ENCODE measurements around the gene C6orf120. TPM values are rescaled to one million over a fixed set of nuclear protein-coding genes. Genes with fewer than 3 reads are reported as not detected.

The C6orf120 gene
- total and polyA plus RNA-seq, 9 of the 15 experiments (the other 6 are each of a cell fraction or from before 2014, with no cell fraction given) = 7.7 to 44.9 (median 34.8) TPM

- TF ChIP-seq TRIM25 (IDR thresholded peaks at IDR 0.05; ENCODE audit: borderline replicate concordance) = no peak
- no peak for TF ChIP-seq TGIF2 (CRISPR knock-in tag; IDR thresholded peaks at IDR 0.05)
- no peak for TF ChIP-seq CREB5 (CRISPR knock-in tag; IDR thresholded peaks at IDR 0.05)
- TF ChIP-seq ZNF282 (CRISPR knock-in tag; IDR thresholded peaks at IDR 0.05) = no peak
- no peak for TF ChIP-seq ASH1L (IDR thresholded peaks at IDR 0.05; ENCODE audit: borderline replicate concordance, low read depth, partially characterized antibody)
- no peak for TF ChIP-seq ZNF143 (CRISPR knock-in tag; IDR thresholded peaks at IDR 0.05)
- no peak for TF ChIP-seq MEF2A (IDR thresholded peaks at IDR 0.05; ENCODE audit: control insufficient read depth, low read depth, low read length)
Measured at GRCh38 chr6:169707772-169708171, 5.8 kb downstream of the C6orf120 start (continued).

- Histone ChIP-seq H2AFZ (ENCODE audit: low read depth, low read length) (no peak overlapping the region), H3K4me2 (ENCODE audit: insufficient read depth, low read length) (no peak overlapping the region), H3K9ac (ENCODE audit: insufficient read depth in 1 of 2, low read depth in 2 of 2, low read length in 2 of 2) (no peak overlapping the region), H3K27me3 (ENCODE audit: control insufficient read depth in 2 of 2, insufficient read depth in 2 of 2, low read length in 2 of 2) (no peaks in the 10 kb centered on the region), H3K4me1 (replicated peaks in 1 of 2; ENCODE audit: control insufficient read depth in 2 of 2, insufficient read depth in 2 of 2, low read length in 2 of 2) (peaks cover 0 to 6% of the 10 kb centered on the region in 2 experiments; a peak in 2 of 5 replicates), H4K20me1 (replicated peaks; ENCODE audit: control insufficient read depth, insufficient read depth, low read length) (no peaks in the 10 kb centered on the region; the same call in 1 of the 2 replicates), H3K9me3 (replicated peaks; ENCODE audit: control insufficient read depth, insufficient read depth, low read depth, low read length) (no peaks in the 10 kb centered on the region), H3K4me3 (no peak overlapping the region), H3K79me2 (ENCODE audit: control insufficient read depth, insufficient read depth, low read length) (peaks cover 23% of the 10 kb centered on the region), H3K27ac (ENCODE audit: extremely low read depth, low read depth, low read length) (no peak overlapping the region), H3K9me1 (ENCODE audit: control insufficient read depth, insufficient read depth, low read length) (no peaks in the 10 kb centered on the region), H3K36me3 (ENCODE audit: control insufficient read depth, insufficient read depth, low read length) (peaks cover 87% of the 10 kb centered on the region)
- CTCF ChIA-PET (ENCODE audit: low intra/inter-chr PET ratio) = no interaction called here
- intact Hi-C loops (cut with micrococcal nuclease) (no loop called here), in situ Hi-C loops (cut with MboI) (no loop called here)
- POLR2A ChIA-PET = interaction anchor here (0.7 to 4.5 kb wide), 2 partner anchors 11 to 26 kb away, joined by 3 to 46 read pairs; no protein-coding TSS in a partner anchor
- DNase-seq (ENCODE audit: extremely low read depth in 1 of 4, low spot score in 3 of 4) = no peak
- no peak for TF ChIP-seq ZHX1 (conservative IDR thresholded peaks at IDR 0.05; ENCODE audit: low read length)
- TF ChIP-seq CBX5 (IDR thresholded peaks at IDR 0.05; ENCODE audit: borderline replicate concordance, low read depth) = no peak
- no peak for TF ChIP-seq WHSC1 (IDR thresholded peaks at IDR 0.05; ENCODE audit: low read length)
- no peak for TF ChIP-seq MAFG (tag; conservative IDR thresholded peaks at IDR 0.05)
- no peak for TF ChIP-seq MXI1 (IDR thresholded peaks at IDR 0.05; ENCODE audit: low read depth, low read length)
- TF ChIP-seq ETV1 (tag; conservative IDR thresholded peaks at IDR 0.05; ENCODE audit: low read depth) = no peak
- no peak for ATAC-seq
- no TSS peak for BruUV-seq (replicated peaks)
- no peak for FAIRE-seq
Measured at GRCh38 chr6:169709293-169709692, 7.4 kb downstream of the C6orf120 start.

Measured in K562 (cell line).